Non-pigmented ciliary epithelial cell (primary cell): ENCODE results near the gene SFRP5.

Source experiments
- DNase-seq: peaks from one replicate; pipeline ENCODE4 v3.0.0-alpha.2; 2010; ENCODE audit warnings: low read depth

SFRP5 gene

DNA sequence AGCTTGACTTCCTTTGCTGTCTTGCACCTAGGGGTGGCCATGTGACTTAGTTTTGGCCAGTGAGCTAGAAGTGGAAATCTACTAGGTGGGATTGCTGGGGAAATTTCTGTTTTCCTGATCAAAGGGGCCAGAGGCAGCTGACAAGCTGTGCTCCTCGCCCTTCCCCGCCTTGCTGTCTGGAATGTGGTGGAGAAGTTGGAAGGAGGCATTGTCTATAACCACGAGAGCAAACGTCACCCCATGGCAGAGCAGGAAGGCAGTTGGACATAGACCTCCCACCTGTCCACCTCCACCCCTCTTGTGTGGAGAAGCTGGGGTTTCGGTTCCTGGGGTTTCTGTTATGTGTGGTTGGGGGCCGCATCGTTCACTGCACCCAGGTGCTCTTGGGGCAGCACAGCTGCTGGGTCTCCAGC, 7.3 kb downstream of the SFRP5 start:
- no peak for DNase-seq

DNA sequence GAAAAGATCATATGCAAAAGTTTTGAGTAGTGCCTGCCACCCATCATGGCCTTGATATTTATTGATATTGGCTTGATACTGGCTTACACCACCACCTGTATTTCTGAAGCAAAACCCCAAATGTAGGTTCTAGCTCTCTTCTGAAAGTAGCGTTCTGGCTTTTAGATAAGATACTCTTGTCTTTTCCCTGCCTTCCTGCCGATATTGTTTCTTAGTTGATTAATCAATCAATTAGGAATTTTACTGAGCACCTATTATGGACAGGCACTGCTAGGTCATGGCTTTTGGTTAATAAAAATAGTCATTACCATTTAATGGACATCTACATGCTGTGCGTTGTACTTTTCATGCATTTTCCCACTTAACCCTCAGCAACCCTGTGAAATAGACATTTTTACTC, 7.9 kb downstream of the SFRP5 start:
- no peak for DNase-seq

DNA sequence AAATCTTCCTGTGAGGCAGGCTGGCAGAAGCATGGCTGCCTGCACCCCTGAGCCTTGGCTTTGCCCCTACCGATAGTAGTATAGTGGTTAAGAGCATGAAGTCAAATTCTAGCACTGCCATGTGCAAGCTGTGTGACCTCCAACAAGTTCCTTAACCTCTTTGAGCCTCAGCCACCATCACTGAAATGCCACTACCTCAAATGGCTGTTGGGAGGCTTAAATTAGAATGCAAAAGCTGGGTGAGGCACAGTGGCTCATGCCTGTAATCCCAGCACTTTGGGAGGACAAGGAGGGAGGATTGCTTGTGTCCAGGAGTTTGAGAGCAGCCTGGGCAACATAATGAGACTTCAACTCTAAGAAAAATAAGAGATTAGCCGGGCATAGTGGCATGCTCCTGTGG, 8.4 kb downstream of the SFRP5 start:
- no peak for DNase-seq

DNA sequence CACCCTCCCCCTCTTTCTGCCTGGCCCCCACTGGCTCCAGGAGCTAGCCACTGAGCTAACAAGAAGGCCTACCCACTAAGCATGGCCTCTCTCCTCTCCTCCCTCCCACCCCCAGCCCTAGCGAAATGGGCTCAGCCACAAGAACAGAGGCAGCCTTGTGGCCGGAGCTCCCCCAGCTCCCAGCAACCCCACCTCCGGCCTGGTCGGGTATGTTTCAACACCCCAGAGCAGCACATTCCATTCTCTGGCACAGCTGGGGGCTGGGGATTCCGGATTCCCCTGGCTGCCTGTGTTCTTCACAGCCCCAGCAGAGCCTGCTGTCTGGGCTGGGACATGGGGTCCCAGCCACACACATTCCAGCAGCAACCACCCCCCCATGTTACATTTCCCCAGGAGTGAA, 9.0 kb downstream of the SFRP5 start:
- DNase-seq = peak; percentile 8

DNA sequence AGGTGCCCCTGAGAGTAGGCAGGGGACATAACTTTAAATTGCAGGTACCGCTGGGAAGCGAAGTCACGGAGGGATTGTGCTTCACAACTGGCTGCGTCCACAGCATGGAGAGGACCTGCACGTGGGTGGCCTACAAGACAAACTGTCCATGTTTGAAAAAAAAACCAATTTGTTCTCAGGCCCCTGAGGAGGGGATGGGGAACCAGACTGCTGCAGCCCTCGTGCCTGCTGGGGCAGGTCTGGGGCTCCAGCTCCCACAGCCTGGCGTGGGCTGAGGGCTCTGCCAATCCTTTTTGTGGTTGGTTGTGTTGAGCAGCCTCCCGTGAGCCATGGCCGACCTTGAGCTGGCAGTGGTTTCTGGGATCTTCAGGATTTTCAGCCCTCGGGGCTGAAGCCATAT, 9.7 kb downstream of the SFRP5 start:
- DNase-seq = no peak

DNA sequence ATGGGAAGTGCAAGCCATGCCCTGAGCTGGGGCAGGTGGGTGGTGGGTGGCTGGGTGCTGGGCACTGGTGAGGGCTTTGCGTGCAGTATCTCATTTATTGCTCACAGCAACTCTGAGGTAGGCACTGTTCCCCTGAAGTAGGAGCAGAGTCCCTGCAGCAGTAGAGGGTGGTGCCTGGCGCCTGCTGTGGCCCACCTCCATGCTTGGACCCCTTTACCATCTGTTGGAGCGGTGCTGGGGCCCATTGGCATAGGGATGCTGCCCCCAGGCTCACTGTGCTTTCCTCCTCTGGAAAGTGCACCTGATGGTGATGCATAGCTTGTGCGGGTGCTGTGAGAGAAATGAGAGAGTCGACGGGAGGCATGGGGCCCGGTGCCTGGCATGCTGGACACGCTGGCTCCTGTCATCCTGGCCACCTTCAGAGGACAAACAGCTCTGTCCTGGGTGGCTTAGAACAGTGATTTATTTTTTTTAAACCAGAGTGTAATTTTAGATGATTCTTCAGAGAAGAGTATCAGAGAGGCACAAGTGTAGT, 10.4 kb downstream of the SFRP5 start:
- no peak for DNase-seq

DNA sequence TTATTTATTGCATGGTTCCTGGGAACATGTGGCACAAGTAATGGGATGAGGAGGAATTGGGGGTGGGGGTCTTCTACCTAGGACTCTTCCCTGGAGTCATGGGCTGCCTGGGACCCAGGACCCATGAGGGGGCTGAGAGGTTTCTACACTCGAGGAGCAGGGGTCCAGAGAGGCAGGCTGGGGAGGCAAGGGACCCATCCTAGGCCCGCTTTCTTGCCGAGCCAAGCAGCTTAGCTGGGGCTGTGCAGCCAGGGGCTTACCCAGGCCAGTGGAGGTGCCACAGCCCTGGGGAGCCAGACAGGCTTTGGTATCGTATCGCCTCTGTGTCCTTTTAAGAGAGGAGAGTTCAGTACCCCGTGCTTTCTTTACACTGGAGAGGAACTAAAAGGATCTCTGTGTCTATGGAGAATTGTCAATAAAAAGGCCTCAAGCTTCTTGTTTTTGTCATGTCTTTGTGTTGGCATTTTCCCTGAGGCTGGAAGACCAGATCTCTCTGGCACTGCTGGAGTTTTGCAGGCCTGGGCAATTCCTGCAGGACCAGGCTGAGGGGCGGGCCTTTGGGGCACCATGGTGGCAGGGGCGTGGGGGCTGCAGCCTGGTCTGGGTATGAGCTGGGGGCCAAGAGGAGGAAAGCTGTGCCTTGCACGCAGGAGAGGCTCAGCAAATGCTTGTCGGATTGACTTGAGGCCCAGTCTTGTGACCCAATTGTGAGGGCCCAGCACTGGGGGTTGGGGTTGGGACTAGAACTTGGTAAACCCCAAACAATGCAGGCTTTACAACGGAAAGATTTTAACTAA, 11.1 kb downstream of the SFRP5 start:
- no peak for DNase-seq

DNA sequence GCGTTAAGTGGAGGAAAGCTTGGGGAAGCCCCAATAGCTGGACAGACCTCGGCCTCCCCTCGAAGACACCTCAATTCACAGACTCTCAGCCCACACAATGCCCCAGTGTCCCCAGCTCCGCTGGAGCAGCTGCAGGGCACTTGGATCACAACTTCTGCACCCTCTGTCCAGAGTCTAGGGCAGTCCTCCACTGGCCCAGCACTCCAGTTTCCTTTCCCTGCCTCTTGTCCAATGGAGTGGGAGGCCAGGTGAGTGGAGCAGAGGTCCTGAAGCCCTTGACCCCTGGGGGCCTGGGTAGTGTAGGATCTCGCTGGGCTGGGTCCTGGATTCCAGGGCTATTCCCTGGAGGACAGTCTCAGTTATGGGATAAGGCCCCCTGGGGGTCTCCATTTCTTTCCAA, 11.9 kb downstream of the SFRP5 start:
- DNase-seq = no peak

DNA sequence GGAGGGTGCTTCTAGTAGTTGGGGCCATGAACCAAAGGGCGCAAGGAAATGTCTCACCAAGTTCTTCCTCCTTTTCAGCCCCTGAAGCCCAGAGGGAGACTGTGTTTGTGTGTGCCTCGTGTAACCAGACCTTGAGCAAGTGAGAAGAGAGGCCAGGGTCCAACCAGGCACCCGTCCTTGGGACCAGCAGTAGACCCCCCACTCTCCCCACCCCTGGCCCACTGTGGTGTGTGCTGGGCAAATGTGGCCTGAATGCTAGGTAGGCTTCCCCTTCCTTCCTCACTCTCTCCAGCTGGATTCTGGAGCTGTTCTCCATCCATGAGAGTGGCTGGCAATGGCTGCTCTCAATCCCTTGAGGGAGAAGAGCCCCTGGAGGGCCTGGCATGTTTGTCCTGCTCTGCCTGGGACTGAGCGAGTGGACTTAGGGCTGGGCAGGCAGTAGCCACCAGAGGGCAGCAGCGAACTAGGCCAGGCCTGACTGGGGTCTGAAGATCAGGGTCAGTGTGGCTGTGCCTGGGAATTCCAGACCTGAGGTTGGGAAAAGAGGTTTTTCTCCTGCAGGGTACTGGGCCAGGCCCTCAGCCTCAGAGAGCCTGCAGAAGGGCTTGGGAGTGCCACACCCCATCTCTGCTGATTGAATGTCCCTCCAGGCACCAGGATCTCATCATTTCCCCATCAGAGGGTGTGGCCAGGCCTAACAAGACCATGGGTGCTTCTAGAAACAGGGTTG, 12.5 kb downstream of the SFRP5 start:
- peak; percentile 9 for DNase-seq

DNA sequence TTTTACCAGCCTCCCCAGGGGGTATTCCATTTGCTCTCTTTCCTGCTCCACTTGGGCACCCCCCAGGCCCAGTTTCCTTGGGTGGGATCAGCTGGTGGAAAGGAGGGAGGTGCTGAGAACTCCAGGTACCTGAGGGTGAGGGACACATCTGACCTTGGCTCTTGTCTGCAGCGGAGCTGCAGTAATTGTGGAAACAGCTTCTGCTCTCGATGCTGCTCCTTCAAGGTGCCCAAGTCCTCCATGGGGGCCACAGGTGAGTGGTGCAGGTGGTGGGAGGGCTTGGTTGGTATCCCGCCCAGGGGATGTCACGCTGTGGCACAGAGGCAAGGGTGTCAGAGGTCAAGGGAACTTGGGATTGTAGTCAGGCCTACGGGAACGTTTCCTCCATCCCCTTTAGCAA, 14.3 kb downstream of the SFRP5 start:
- no peak for DNase-seq

DNA sequence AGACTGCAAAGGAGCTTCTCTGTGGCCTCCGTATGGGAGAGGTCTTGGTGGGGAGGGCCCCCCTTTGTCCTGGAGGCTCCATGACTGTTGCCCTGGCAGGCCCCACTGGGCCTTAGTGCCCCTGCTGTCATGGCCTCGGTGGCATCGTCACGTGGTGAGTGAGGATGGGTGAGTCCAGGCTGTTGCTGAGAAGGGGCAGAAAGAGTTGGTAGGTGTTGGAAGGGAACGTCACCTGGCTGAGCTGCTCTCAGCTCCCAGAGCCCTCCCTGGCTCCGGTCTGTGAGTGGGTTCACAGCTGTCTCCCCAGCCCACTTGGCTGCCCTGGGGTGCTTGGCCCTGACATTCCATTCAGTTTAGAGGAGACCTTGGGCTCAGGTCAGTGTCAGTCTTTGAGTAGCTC, 16.1 kb downstream of the SFRP5 start:
- DNase-seq = no peak

DNA sequence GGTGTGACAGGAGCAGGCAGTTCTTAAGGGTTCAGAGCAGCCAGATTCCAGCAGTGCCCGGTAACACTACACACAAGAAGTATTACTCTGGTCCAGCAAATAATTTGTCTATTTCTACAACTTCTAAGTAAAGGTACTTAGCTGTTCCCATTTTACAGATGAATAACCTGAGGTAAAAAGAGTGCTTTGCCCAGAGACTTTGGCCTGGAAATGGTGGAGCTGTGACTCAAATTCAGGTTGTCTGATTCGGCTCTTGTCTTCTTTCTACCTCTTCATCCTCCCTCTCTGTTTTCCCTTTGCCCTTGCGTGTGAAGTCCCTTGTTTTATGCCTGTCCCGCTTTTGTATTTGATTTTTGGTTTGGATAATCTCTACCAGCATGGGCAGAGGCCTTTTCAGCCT, 17.1 kb downstream of the SFRP5 start:
- DNase-seq = no peak

DNA sequence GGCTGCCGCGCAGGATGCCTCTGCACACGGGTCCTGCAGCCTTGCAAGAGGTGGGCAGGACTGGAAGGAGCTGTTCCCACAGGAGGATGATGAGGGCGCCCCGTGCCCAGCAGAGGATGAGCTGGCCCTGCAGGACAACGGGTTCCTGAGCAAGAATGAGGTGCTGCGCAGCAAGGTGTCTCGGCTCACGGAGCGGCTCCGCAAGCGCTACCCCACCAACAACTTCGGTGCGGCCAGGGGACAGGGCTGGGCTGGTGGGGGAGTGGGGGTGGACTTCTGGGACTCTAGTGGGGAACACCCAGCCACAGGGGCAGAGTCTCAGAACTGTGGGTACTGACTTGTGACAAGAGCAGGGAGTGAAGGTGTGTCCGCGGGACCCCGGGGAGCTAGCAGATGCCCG, 18.8 kb downstream of the SFRP5 start:
- no peak for DNase-seq

DNA sequence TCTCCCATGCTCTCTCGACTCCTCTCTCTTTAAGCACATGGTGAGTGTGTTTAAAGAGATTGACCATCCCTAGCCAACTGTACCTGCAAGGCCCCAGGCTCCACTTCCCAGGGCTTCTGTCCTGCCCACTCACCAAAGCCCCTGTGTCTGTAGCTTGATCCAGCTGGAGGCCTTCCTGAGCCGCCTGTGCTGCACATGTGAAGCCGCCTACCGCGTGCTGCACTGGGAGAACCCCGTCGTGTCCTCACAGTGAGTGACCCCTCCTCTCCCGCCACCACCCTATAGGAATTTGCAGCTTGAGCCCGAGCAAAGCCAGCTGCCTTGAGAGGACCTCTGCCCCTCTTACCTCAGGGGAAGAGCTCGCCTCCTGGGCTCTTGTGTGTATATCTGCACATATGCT, 23.7 kb downstream of the SFRP5 start:
- no peak for DNase-seq

DNA sequence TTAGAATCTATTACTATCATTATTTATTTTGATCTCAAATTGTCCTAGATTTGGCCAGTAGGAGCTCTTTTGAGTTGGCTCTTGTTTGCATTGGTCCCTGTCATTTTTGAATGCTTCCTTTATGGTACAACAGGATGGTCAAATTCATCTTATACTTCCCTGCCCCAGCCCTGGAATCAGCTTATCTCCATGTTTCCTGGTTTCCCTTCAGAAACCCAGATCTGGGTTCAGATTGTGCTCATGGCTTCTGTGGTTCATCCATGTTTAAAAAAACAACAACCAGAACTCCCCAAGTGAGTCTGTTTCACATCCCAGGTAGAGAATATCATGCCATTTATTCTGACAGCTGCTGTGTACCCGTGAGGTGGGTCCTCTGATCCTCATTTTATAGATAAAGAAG, 24.2 kb downstream of the SFRP5 start:
- no peak for DNase-seq

DNA sequence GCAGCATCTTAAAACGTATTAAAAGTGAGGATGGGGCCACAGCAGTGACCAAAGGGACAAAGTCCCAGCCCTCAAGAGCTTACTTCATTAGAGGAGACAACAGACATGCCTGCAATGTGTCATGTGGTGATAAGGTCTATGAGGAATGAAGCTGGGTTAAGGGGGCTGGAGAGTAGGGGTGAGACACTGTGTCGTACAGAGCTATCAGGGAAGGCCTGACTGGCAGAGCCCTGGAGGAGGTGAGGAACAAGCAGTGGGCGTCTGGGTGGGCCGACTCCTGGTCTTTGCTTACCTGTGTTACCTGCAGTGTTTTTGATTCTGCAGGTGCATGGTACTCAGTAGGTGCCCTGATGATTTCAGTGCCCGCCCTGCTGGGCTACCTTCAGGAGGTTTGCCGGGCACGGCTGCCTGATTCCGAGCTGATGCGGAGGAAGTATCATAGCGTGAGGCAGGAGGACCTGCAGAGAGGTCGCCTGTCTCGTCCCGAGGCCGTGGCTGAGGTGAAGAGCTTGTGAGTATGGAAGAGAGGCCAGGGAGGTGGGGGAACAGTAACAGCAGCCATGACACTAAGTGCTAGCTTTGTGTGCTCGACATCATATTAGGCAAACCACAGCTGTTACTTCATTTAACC, 27.3 kb downstream of the SFRP5 start:
- no peak for DNase-seq

DNA sequence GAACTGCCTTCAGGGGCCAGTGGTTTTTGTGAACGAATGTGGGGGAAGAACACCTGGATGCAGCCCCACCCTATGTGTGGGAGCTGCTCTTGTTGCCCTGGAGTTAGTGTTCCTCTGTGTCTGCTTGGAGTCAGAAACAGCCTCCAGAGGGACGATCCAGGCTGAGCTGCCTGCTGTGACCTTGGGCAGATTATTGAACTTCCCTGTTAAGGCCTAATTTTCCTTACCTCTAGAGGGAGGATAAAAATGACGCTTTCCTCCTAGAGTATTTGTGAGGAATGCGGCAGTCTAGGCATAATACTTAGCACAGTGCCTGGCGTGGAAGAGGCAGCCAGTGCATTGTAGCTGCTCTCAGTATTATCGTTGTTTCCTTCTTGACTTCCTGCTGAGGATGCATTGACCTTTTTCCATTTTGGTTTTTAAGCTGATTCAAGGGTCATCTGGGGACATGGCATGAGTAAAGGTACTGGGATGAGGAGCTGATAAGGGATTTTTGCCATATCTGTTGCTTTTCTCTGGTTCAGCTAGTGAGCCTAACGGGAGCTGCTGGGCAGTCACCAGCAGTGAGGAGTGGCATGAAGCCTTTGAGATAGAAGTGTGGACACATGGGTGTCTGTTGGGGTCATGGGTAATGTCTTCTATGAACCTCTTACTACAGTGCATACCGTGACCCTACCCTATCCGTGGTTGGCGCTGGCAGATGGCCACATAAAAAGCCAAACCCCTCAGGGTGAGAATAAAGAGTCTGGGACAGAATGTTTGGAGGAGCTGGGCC, 28.4 kb downstream of the SFRP5 start:
- no peak for DNase-seq

DNA sequence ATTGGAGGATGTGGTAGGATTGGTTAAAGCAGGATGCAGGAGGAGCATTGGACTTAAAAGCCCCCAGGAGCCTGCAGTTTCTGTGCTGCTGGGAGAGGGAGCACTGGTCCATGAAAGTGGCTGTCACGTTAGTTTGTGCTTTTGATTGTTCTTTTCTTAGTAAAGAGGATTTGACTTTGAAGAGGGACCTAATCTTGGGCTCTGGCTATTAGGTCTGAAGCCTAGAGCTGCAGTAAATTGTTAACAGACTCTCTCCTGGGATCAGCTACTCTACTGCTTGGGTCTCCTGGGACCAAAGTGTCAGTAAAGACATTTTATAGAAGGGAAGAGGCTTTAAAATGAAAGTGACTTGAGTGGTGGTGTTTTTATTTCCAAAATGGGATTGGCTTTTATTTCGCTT, 31.2 kb downstream of the SFRP5 start:
- no peak for DNase-seq

DNA sequence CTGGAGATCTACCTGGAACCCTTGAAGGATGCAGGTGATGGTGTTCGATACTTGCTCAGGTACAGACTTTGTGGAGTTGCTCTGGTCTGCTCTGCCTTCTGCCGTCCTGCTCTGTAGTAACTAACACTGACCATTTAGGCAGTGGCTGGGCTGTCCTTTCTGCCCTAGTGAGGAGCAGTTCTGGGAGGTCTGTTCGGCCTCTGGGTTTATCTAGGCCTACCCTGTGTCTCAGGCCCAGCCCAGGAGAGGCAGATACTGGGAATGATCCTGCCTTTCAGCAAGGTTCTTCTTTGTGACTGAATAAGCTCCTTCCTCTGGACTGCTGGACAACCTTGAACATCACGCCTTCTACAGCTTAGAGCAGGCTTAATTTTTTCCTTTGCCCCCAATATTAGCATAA, 33.2 kb downstream of the SFRP5 start:
- DNase-seq = no peak

DNA sequence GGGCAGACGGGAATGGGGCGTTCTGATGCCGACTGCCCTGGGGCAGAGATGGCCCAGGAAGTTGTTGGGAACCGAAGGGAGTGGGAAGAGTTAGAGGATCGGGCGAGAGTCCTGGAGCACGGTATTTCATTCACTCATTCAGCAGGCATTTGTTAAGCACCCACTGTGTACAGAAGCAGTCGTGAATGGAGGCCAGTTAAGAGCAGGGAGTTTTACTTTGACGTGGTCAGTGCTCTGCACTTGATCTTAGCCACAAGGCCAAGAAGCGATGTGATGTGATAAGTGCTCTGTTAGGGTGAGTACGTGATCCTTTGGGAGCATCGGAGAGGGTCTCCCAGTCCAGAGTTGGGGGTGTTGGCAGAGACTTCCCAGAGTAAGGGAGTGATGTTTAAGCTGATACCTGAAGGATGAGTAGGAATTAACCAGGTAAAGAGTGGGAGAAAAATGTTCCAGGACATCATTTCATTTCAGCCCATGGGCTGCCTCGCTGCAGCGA, 34.0 kb downstream of the SFRP5 start:
- no peak for DNase-seq

DNA sequence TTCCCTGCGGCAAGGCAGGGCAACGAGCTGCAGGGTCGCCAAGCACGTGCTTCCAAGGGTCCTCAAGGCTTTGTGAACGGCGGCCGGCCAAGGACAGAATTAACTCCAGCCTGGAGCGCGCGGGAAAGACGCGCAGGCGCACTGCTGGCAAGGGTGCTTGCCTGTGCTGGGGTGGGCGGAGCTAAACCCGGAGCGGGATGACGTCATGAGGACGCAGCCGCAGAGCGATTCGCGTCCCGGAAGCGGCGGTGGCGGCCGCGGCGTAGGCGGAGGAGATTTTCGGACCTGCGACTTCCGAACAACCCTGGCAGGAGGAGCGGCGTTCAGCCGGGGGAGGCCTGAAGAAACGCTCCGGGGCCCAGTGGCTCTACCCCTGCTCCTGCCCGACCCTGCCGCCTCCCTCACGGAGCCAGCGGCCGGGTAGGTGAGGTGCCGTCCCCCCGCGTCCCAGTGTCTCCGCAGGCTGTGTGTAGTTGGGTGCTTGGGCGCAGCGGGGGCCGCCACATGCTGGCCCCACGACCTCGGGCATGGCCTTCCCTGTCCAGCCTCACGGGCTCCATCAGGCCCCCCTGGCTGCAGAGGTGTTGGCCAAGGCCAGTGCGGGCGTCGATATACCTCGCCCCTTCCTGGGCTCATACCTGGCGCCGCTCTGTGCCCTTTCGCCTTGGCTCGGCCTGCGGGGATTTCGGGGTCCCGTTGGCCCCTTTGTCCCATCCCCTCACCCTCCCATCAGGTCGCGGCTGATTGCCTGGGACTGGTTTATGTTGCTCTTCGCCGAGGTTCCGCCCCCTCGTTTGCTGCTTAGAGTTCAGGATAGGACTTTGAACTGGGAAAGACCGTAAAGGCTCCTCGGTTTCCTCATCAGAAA, 34.7 kb downstream of the SFRP5 start, which contains the start of gene ZFYVE27:
Gene ZFYVE27, plus strand, starts transcription at position 227 of the 868 bp plus-strand sequence. CDS start 1,350 bp downstream, outside the sequence.
- peak; percentile 77 for DNase-seq
